Neural cell (in vitro differentiated cells): ENCODE measurements around the gene AOC2.

Experiments used
- CTCF ChIP-seq: fragments of 450-650 bp; IDR thresholded peaks from 2 replicates; pipeline ENCODE4 v1.5.1; 2014; ENCODE audit warnings: antibody characterized with exemption, mild to moderate bottlenecking, moderate library complexity; ENCODE audit not compliant: poor library complexity, severe bottlenecking
- EP300 ChIP-seq: fragments of 450-650 bp; conservative IDR thresholded peaks from 2 replicates; pipeline ENCODE4 v1.6.1; 2014; ENCODE audit warnings: antibody characterized with exemption, mild to moderate bottlenecking, moderate library complexity; ENCODE audit not compliant: poor library complexity, severe bottlenecking
- RAD21 ChIP-seq: fragments of 450-650 bp; conservative IDR thresholded peaks from 2 replicates; pipeline ENCODE4 v1.6.1; 2014; ENCODE audit warnings: antibody characterized with exemption, mild to moderate bottlenecking, moderate library complexity
- SMC3 ChIP-seq: fragments of 450-650 bp; conservative IDR thresholded peaks from 2 replicates; pipeline ENCODE4 v1.6.1; 2014; ENCODE audit warnings: antibody characterized with exemption, mild to moderate bottlenecking, moderate library complexity; ENCODE audit not compliant: poor library complexity

DNA sequence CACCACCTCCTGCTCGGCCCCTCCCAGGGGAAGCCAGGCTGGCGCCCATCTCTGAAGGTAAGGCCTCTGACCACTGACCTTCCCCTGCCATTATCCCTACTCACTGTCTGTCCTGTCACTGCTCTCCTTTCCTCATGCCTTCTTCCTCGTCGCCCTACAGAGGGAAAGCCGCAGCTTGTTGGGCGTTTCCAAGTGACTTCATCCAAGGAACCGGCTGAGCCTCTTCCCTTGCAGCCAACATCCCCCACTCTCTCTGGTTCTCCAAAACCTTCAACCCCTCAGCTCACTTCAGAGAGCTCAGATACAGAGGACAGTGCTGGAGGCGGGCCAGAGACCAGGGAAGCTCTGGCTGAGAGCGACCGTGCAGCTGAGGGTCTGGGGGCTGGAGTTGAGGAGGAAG lies 48.9 kb upstream of the AOC2 start:
- TF ChIP-seq CTCF (no peak), RAD21 (no peak), SMC3 (no peak), EP300 (no peak)
